Measurements from ENCODE around the gene NPLOC4.

The NPLOC4 gene

GRCh38 chr17:81636505-81637288 lies at the start of gene NPLOC4, which contains the start of gene TSPAN10:
NPLOC4 (minus strand) TSS chr17:81637112; CDS start chr17:81636930, 182 bp downstream.
TSPAN10 (plus strand) TSS chr17:81637196; CDS start chr17:81642413, 5,217 bp downstream.
- peak in 13 of 14 donors; percentile 33 to 90 (median 75) for DNase-seq

GRCh38 chr17:81686614-81687013 lies 49.7 kb upstream of the NPLOC4 start:
- DNase-seq = no peak

- no peak for DNase-seq
Measured at GRCh38 chr17:81685108-81685507, 48.2 kb upstream of the NPLOC4 start.

GRCh38 chr17:81684442-81684911 lies 47.6 kb upstream of the NPLOC4 start:
- DNase-seq = peak in 1 of 14 donors; percentile 25

GRCh38 chr17:81683584-81684441 lies 46.9 kb upstream of the NPLOC4 start, which contains the start of the genes ARL16 and HGS:
ARL16 (minus strand) TSS chr17:81683797; CDS start chr17:81683753, 44 bp downstream.
HGS (plus strand) TSS chr17:81684011; CDS start chr17:81684067, 56 bp downstream.
- peak; percentile 77 to 98 (median 96) for DNase-seq

GRCh38 chr17:81683208-81683583 lies 46.3 kb upstream of the NPLOC4 start:
- DNase-seq = peak in 1 of 14 donors; percentile 50

GRCh38 chr17:81682565-81683207 lies 45.8 kb upstream of the NPLOC4 start:
- no peak for DNase-seq

- no peak for DNase-seq
Measured at GRCh38 chr17:81681672-81682071, 44.8 kb upstream of the NPLOC4 start.

- no peak for DNase-seq
Measured at GRCh38 chr17:81680150-81680549, 43.2 kb upstream of the NPLOC4 start.

GRCh38 chr17:81676906-81677305 lies 40.0 kb upstream of the NPLOC4 start:
- peak in 3 of 14 donors; percentile 2 to 23 (median 18) for DNase-seq

- peak in 2 of 14 donors; percentile 5 to 56 for DNase-seq
Measured at GRCh38 chr17:81675515-81676221, 38.8 kb upstream of the NPLOC4 start.

GRCh38 chr17:81673561-81674258 lies 36.8 kb upstream of the NPLOC4 start:
- no peak for DNase-seq

- no peak for DNase-seq
Measured at GRCh38 chr17:81672954-81673353, 36.0 kb upstream of the NPLOC4 start.

GRCh38 chr17:81672504-81672903 lies 35.6 kb upstream of the NPLOC4 start:
- DNase-seq = no peak

GRCh38 chr17:81667754-81668153 lies 30.8 kb upstream of the NPLOC4 start:
- no peak for DNase-seq

GRCh38 chr17:81666342-81667191 lies 29.7 kb upstream of the NPLOC4 start, which contains the start of the genes CCDC137 and OXLD1:
CCDC137 (plus strand) TSS chr17:81666737; CDS start chr17:81666767, 30 bp downstream.
OXLD1 (minus strand) TSS chr17:81666605; CDS start chr17:81666577, 28 bp downstream.
- DNase-seq = peak; percentile 45 to 97 (median 90)

GRCh38 chr17:81666092-81666341 lies 29.1 kb upstream of the NPLOC4 start:
- DNase-seq = no peak

GRCh38 chr17:81665205-81666091 lies 28.5 kb upstream of the NPLOC4 start:
- DNase-seq = peak in 1 of 14 donors; percentile 33

GRCh38 chr17:81664051-81664470 lies 27.1 kb upstream of the NPLOC4 start:
- peak in 1 of 14 donors; percentile 11 for DNase-seq
